SJCRH30 (cell line): ENCODE data around the gene CCNG1. TPM values are rescaled to one million over a fixed set of nuclear protein-coding genes. Genes with fewer than 3 reads are reported as not detected.
"Not testable (repeated sequence)": the region's sequence is repeated elsewhere in the genome, so short reads cannot be mapped to it uniquely, and the experiment has no call there.

Experiments used
- DNase-seq, 2 experiments: peaks; one replicate each; pipeline ENCODE4 v3.0.0-alpha.2; 2015 to 2020
- H3K27ac ChIP-seq: fragments of 250-450 bp; sonication (Bioruptor Pico); 2 replicates; pipeline ENCODE4 v1.5.1; 2020; ENCODE audit warnings: mild to moderate bottlenecking, moderate library complexity
- H3K27me3 ChIP-seq: fragments of 250-450 bp; sonication (Bioruptor Pico); 2 replicates; pipeline ENCODE4 v1.5.1; 2020; ENCODE audit warnings: mild to moderate bottlenecking, moderate library complexity
- H3K36me3 ChIP-seq: fragments of 250-450 bp; sonication (Bioruptor Pico); 2 replicates; pipeline ENCODE4 v1.5.1; 2020; ENCODE audit warnings: mild to moderate bottlenecking, moderate library complexity
- H3K4me1 ChIP-seq: fragments of 250-450 bp; sonication (Bioruptor Pico); 2 replicates; pipeline ENCODE4 v1.5.1; 2020; ENCODE audit warnings: mild to moderate bottlenecking, moderate library complexity
- H3K4me3 ChIP-seq: fragments of 250-450 bp; sonication (Bioruptor Pico); 2 replicates; pipeline ENCODE4 v1.5.1; 2020; ENCODE audit warnings: mild to moderate bottlenecking, moderate library complexity
- H3K9me3 ChIP-seq: fragments of 250-450 bp; sonication (Bioruptor Pico); replicated peaks from 2 replicates; pipeline ENCODE4 v1.5.1; 2020; ENCODE audit warnings: mild to moderate bottlenecking, moderate library complexity
- total RNA-seq: library from RNA; depleted of rRNA; stranded (reverse); fragments of >200 nt; shearing (Covaris generic); gene quantifications from 2 replicates; pipeline ENCODE4 v1.2.3, GENCODE V29; 2014

The CCNG1 gene
- total RNA-seq, 1 experiment from 2014 or later: 202 TPM

DNA sequence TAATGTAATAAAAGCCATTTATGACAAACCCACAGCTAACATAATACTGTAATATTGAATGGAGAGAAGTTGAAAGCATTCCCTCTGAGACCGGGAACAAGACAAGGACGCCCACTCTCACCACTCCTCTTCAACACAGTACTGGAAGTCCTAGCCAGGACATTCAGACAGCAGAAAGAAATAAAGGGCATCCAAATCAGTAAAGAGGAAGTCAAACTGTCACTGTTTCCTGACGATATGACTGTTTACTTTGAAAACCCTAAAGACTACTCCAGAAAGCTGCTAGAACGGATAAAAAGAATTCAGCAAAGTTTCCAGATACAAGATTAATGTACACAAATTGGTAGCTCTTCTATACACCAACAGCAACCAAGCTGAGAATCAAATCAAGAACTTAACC lies 11.3 kb upstream of the CCNG1 start:
- not testable (repeated sequence) for H3K4me3 ChIP-seq, H3K27me3 ChIP-seq, H3K36me3 ChIP-seq, H3K27ac ChIP-seq, H3K9me3 ChIP-seq, H3K4me1 ChIP-seq, DNase-seq

DNA sequence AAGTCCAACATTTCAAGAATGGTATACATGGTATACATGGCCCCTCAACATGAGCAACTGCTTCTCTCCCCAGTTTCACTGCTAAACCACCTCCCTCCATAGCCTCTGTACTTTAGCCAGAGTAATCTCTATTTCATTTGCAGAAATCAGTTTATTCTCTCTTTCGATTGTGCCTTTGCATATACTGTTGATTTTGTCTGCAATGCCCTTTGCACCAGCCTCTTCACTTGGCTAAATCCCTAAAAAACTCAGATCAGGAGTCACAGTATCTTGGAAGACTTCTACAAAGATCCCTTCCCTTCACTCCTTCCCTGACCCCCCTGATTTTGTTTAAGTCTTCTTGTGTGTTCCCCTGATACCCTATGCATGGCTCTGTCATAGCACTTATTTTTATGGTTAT lies 4.9 kb upstream of the CCNG1 start:
- DNase-seq: no peak
- Histone ChIP-seq H3K27me3 (no peaks in the 10 kb centered on the region), H3K4me1 (no peaks in the 10 kb centered on the region), H3K27ac (no peak overlapping the region), H3K4me3 (no peak overlapping the region), H3K9me3 (no peaks in the 10 kb centered on the region), H3K36me3 (no peaks in the 10 kb centered on the region)

DNA sequence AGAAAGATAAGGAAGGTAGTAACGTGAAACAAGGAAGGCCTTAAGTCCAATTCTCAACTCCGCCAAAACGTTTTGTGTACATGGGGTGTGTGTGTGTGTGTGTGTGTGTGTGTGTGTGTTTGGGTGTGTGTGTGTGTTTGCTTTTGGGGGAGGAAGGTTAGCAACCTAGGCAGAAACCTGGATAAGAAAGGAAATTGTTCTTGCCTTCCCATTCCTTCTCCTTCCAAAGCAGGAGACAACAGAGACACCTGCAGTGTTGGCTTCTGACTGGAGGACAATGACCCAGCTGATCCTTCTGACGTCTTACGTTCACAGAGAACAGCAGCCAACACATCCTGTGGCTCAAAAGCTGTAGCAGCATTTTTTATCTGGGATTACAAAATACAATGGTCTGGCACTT lies 4.1 kb upstream of the CCNG1 start:
- no peaks in the 10 kb centered on the region for H3K36me3 ChIP-seq
- no peak overlapping the region for H3K27ac ChIP-seq
- no peak for DNase-seq
- H3K4me1 ChIP-seq: no peaks in the 10 kb centered on the region
- H3K4me3 ChIP-seq: no peak overlapping the region
- H3K9me3 ChIP-seq: no peaks in the 10 kb centered on the region
- no peaks in the 10 kb centered on the region for H3K27me3 ChIP-seq

DNA sequence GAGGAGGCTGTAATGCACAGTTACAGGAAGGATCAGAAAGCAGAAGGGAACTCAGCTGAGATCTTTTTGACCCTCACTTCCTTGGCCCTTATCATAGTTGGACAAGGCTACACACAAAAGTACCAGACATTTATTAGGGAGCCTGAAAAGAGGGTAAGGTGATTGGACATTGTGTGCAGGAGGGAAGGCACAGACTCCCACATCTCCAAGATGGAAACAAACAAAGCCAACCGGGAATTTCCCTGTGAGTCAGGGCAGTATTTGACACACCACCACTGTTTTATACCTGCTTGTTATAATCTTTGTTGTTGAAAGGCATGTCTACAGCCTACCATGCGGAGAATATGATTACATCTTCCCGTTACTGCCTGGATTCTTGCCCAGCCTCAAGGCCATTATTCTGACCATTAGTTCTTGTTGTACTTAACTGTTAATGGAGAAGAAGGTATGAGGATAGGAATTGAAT lies 3.0 kb upstream of the CCNG1 start:
- Histone ChIP-seq H3K27me3 (no peaks in the 10 kb centered on the region), H3K4me3 (no peak overlapping the region), H3K27ac (no peak overlapping the region), H3K9me3 (no peaks in the 10 kb centered on the region), H3K4me1 (no peaks in the 10 kb centered on the region), H3K36me3 (no peaks in the 10 kb centered on the region)
- DNase-seq: no peak

DNA sequence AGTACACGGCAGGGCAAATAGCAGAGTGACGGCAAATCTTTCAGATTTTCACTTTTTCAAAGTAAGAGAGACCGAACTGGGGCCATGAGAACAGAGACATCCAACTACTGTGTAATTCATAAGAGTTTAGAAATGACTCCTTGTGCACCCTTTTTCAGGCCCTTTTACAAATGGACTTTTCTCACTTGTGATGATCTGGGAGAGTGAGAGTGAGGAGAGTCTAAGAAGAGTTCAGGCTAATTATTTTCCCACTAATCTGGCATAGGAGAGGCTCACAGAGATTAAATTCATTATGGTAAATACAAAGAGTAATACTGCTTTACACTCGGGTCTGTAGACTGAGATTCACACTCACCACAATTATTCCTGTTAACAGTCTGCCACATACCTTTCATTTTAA lies 880 bp upstream of the CCNG1 start:
- H3K36me3 ChIP-seq: peaks cover 11% of the 10 kb centered on the region
- no peak for DNase-seq
- H3K4me3 ChIP-seq: peak overlapping the region; percentile 76
- no peaks in the 10 kb centered on the region for H3K4me1 ChIP-seq
- no peaks in the 10 kb centered on the region for H3K27me3 ChIP-seq
- no peak overlapping the region; the same call in 1 of the 2 replicates for H3K27ac ChIP-seq
- no peaks in the 10 kb centered on the region for H3K9me3 ChIP-seq

DNA sequence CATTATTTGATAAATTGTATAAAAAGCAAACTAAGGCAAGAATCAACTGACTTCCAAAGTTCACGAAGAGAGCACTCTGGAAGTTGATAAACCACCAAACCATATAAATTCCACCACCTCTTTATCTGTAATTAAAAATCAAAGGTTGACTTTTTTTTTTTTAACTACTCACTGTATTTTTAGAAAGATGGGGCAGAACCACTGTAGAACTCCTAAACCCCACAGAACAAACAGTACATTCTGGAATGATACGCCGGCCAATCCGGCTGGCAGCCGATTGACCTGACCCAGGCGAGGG lies 435 bp upstream of the CCNG1 start:
- peak overlapping the region; percentile 4; the same call in 1 of the 2 replicates for H3K27ac ChIP-seq

DNA sequence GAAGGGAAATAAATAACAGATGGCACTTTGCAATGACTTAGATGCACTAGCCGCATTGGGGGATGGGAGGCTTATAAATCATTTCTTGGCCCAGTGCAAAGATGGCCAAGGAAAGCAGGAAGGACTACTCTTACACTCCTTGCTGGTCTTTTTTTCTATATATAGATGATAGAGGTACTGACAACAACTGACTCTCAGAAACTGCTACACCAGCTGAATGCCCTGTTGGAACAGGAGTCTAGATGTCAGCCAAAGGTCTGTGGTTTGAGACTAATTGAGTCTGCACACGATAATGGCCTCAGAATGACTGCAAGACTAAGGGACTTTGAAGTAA lies 1.7 kb downstream of the CCNG1 start:
- Histone ChIP-seq H3K27me3 (no peaks in the 10 kb centered on the region), H3K36me3 (peaks cover 34% of the 10 kb centered on the region), H3K9me3 (no peaks in the 10 kb centered on the region), H3K27ac (no peak overlapping the region), H3K4me1 (no peaks in the 10 kb centered on the region), H3K4me3 (no peak overlapping the region)
- peak in 1 of 2 experiments; percentile 20 for DNase-seq

More for the DNA sequence above, 435 bp upstream of the CCNG1 start:
- DNase-seq: no peak
- Histone ChIP-seq H3K27me3 (no peaks in the 10 kb centered on the region), H3K36me3 (peaks cover 15% of the 10 kb centered on the region), H3K4me1 (no peaks in the 10 kb centered on the region), H3K9me3 (no peaks in the 10 kb centered on the region), H3K4me3 (peak overlapping the region; percentile 76)

DNA sequence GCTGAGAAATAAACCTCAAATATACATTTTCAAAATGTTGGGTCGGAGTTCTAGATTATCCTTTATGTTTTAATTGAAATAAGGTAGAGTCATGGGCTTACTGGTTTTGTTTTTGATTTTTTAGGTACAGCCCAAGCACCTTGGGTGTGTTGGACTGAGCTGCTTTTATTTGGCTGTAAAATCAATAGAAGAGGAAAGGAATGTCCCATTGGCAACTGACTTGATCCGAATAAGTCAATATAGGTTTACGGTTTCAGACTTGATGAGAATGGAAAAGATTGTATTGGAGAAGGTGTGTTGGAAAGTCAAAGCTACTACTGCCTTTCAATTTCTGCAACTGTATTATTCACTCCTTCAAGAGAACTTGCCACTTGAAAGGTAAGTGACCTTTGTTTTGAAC lies 3.6 kb downstream of the CCNG1 start:
- Histone ChIP-seq H3K27me3 (no peaks in the 10 kb centered on the region), H3K4me3 (no peak overlapping the region), H3K9me3 (no peaks in the 10 kb centered on the region), H3K27ac (no peak overlapping the region), H3K36me3 (peaks cover 43% of the 10 kb centered on the region), H3K4me1 (no peaks in the 10 kb centered on the region)
- no peak for DNase-seq

DNA sequence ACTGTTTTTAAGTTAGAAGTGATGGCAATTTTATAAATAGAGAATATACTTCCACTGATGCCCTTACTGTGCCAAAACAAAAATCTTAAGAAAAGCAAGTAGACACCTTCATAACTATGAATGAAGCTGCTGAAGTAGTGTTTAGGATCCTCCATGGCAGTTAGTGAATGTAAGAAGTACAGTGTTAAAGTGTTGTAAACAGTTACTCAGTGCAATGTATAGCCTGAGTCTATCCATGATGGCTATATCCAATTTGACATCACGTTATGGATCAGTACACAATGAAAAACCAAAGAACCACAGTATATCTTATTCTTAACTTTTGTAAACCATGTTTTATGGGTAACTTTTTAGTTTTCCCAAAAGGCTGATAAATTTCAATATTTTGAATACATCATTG lies 7.1 kb downstream of the CCNG1 start:
- H3K36me3 ChIP-seq: peaks cover 75% of the 10 kb centered on the region
- H3K4me1 ChIP-seq: no peaks in the 10 kb centered on the region

DNA sequence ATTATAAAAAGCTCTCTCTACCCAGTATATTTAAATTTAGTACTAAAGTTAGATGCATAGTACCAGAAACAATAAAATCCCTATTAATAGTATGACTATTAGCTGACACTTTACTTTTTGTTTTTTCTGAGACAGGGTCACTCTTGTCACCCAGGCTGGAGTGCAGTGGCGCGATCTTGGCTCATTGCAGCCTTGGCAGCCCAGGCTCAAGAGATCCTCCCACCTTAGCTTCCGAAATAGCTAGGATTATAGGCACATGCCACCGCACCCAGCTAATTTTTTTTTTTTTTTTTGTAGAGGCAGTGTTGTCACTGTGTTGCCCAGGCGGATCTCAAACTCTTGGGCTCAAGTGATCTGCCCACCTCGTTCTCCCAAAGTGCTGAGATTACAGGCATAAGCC lies 8.0 kb downstream of the CCNG1 start:
- DNase-seq: no peak
- Histone ChIP-seq H3K4me3 (no peak overlapping the region), H3K27me3 (no peaks in the 10 kb centered on the region), H3K4me1 (no peaks in the 10 kb centered on the region), H3K36me3 (peaks cover 80% of the 10 kb centered on the region), H3K27ac (no peak overlapping the region), H3K9me3 (no peaks in the 10 kb centered on the region)

More for the DNA sequence above, 7.1 kb downstream of the CCNG1 start:
- no peak overlapping the region for H3K27ac ChIP-seq
- H3K27me3 ChIP-seq: no peaks in the 10 kb centered on the region
- no peaks in the 10 kb centered on the region for H3K9me3 ChIP-seq
- no peak overlapping the region for H3K4me3 ChIP-seq
- no peak for DNase-seq

DNA sequence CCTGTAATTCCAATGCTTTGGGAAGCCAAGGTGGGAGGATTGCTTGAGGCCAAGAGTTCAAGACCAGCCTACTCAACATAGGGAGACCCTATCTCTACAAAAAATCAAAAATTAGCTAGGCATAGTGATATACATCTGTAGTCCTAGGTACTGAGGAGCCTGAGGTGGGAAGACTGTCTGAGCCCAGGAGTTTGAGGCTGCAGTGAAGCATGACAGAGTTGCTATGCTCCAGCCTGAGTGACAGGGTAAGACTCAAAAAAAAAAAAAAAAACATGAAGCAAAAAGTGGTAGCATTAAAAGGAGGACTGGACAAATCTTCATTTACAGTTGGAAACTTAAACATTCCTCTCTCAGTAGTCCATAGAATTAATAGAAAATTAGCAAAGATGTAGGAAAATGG lies 9.8 kb downstream of the CCNG1 start:
- Histone ChIP-seq H3K9me3 (no peaks in the 10 kb centered on the region), H3K4me3 (no peak overlapping the region), H3K27me3 (no peaks in the 10 kb centered on the region), H3K27ac (no peak overlapping the region), H3K36me3 (peaks cover 69% of the 10 kb centered on the region), H3K4me1 (no peaks in the 10 kb centered on the region)
- no peak for DNase-seq

DNA sequence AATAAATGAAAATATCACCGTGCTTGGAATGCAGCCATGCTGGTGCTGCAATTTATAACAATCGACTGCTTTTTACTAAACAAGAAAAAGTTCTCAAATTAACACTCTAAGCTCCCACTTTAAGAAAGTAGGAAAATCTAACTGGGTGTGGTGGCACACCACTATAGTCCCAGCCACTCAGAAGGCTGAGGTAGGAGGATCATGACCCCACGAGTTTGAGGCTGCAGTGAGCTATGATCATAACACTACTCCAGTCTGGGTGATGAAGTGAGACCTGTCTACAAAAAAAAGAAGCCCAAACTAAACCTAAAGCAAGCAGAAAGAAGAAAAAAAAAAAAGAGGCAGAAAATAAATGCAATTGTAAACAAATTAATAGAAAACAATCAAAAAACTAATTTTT lies 10.5 kb downstream of the CCNG1 start:
- H3K27ac ChIP-seq: no peak overlapping the region
- DNase-seq: no peak
- H3K27me3 ChIP-seq: no peaks in the 10 kb centered on the region
- no peaks in the 10 kb centered on the region for H3K4me1 ChIP-seq
- H3K9me3 ChIP-seq: no peaks in the 10 kb centered on the region
- H3K4me3 ChIP-seq: no peak overlapping the region
- peaks cover 62% of the 10 kb centered on the region for H3K36me3 ChIP-seq

DNA sequence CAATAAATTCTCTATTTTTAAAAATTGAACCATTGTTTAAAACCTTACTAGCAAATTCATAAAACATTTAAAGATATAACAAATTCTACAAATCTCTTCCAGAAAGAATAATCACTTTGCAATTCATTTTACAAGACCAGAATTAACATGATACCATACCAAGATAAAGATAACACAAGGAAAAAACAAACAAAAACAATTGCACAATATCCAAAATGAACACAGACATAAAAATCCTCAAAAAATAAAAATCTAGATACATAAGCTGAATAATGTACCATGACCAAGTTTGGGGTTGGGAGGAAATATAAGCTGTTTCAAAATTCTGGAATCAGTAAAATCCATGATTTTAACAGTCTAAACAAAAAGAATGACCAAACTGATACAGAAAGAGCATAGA lies 11.1 kb downstream of the CCNG1 start:
- H3K9me3 ChIP-seq: no peaks in the 10 kb centered on the region
- no peak for DNase-seq
- H3K27me3 ChIP-seq: no peaks in the 10 kb centered on the region
- H3K4me3 ChIP-seq: no peak overlapping the region
- no peaks in the 10 kb centered on the region for H3K4me1 ChIP-seq
- no peak overlapping the region for H3K27ac ChIP-seq
- peaks cover 59% of the 10 kb centered on the region for H3K36me3 ChIP-seq

DNA sequence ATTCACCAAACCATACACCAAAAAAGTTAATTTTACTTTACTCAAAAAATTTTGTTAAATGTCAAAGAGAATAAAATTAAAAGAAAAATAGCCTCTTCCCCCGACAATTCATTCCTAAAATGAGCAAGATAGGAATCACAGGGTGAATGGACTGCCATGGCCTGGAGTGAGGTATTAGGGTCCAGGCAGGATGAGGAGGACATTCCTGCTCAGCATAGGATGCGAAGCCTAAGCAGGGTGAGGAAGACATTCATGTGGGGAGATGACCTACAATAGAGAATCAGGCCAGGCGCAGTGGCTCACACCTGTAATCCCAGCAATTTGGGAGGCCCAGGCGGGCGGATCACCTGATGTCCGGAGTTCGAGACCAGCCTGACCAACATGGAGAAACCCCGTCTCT lies 14.1 kb downstream of the CCNG1 start:
- Histone ChIP-seq H3K27me3 (no peaks in the 10 kb centered on the region), H3K36me3 (peaks cover 50% of the 10 kb centered on the region)
- no peak for DNase-seq

DNA sequence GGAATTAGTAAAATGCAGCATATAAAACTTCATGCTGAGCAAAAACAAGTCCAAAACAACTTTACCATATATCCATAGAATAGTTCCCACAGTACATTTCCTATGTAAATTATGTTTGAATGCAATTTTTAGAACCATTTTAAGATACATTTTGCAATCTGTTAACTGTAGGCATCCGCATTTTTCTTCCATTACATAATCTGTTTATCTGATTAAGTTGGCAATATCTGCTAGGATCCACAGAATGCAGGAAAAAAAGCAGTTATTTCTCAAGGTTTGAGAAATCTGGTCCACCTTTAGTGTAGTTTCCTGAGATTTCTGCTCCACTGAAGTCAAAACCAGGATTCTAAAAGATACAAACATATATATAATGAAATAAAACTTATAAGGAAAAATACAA lies 16.3 kb downstream of the CCNG1 start:
- Histone ChIP-seq H3K9me3 (no peaks in the 10 kb centered on the region), H3K4me1 (no peaks in the 10 kb centered on the region), H3K27ac (no peak overlapping the region), H3K4me3 (no peak overlapping the region), H3K27me3 (no peaks in the 10 kb centered on the region), H3K36me3 (peaks cover 30% of the 10 kb centered on the region)
- no peak for DNase-seq

More for the DNA sequence above, 14.1 kb downstream of the CCNG1 start:
- no peak overlapping the region for H3K4me3 ChIP-seq
- H3K4me1 ChIP-seq: no peaks in the 10 kb centered on the region
- H3K27ac ChIP-seq: no peak overlapping the region
- no peaks in the 10 kb centered on the region for H3K9me3 ChIP-seq

DNA sequence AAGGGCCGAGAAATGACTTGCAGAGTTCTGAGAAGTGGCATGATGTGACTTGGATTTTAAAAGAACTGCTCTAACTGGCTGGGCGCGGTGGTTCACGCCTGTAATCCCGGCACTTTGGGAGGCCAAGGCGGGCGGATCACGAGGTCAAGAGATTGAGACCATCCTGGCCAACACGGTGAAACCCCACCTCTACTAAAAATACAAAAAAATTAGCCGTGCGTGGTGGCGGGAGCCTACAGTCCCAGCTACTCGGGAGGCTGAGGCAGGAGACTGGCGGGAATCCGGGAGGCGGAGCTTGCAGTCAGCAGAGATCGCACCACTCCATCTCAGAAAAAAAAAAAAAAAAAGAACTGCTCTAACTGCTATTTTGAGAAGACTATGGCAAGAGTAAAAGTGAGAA lies 18.0 kb downstream of the CCNG1 start:
- DNase-seq, H3K4me1 ChIP-seq, H3K27ac ChIP-seq, H3K9me3 ChIP-seq, H3K27me3 ChIP-seq, H3K4me3 ChIP-seq: not testable (repeated sequence)
- H3K36me3 ChIP-seq: peaks cover 19% of the 10 kb centered on the region
